Smooth muscle cell (in vitro differentiated cells): ENCODE measurements around the gene GPR84. TPM values are rescaled to one million over a fixed set of nuclear protein-coding genes. Genes with fewer than 3 reads are reported as not detected.
A peak's percentile ranks its signal among the peaks of the same experiment; 100 is the strongest.

Source experiments
- DNase-seq: peaks from one replicate; lab custom pipeline; 2025; ENCODE audit not compliant: unreplicated experiment; lab: John Stamatoyannopoulos, UW
- H2AFZ ChIP-seq: fragments of 200-600 bp; sonication (generic); 2 replicates; pipeline ENCODE4 v1.6.0; 2016; ENCODE audit warnings: antibody characterized with exemption, low read depth, mild to moderate bottlenecking
- H3F3A ChIP-seq: fragments of 200-600 bp; sonication (generic); 2 replicates; pipeline ENCODE4 v1.6.0; 2017; ENCODE audit warnings: antibody characterized with exemption, low read depth
- H3K27ac ChIP-seq: fragments of 200-600 bp; sonication (generic); 2 replicates; pipeline ENCODE4 v1.5.1; 2016; ENCODE audit warnings: low read depth, mild to moderate bottlenecking
- H3K27me3 ChIP-seq: fragments of 200-600 bp; sonication (generic); 2 replicates; pipeline ENCODE4 v1.6.1; 2016; ENCODE audit warnings: low read depth, mild to moderate bottlenecking
- H3K36me3 ChIP-seq: fragments of 200-600 bp; sonication (generic); 2 replicates; pipeline ENCODE4 v1.5.1; 2016; ENCODE audit warnings: low read depth
- H3K4me1 ChIP-seq: fragments of 200-600 bp; sonication (generic); 2 replicates; pipeline ENCODE4 v1.5.1; 2016; ENCODE audit warnings: low read depth
- H3K4me2 ChIP-seq: fragments of 200-600 bp; sonication (generic); 2 replicates; pipeline ENCODE4 v1.6.0; 2016; ENCODE audit warnings: mild to moderate bottlenecking
- H3K4me3 ChIP-seq: fragments of 200-600 bp; sonication (generic); 2 replicates; pipeline ENCODE4 v1.5.1; 2016; ENCODE audit warnings: mild to moderate bottlenecking
- H3K79me2 ChIP-seq: fragments of 200-600 bp; sonication (generic); 2 replicates; pipeline ENCODE4 v1.6.0; 2016; ENCODE audit warnings: low read depth, mild to moderate bottlenecking
- H3K9ac ChIP-seq: fragments of 200-600 bp; sonication (generic); 2 replicates; pipeline ENCODE4 v1.6.0; 2016; ENCODE audit warnings: low read depth
- H3K9me3 ChIP-seq: fragments of 200-600 bp; sonication (generic); replicated peaks from 2 replicates; pipeline ENCODE4 v1.5.1; 2016; ENCODE audit warnings: low read depth
- H4K20me1 ChIP-seq: fragments of 200-600 bp; sonication (generic); 2 replicates; pipeline ENCODE4 v1.6.0; 2016; ENCODE audit warnings: low read depth
- CTCF ChIP-seq: fragments of 200-600 bp; sonication (generic); IDR thresholded peaks from 2 replicates; pipeline ENCODE4 v1.5.1; 2017; ENCODE audit warnings: borderline replicate concordance, mild to moderate bottlenecking, antibody characterized with exemption; ENCODE audit not compliant: insufficient read depth, poor library complexity, severe bottlenecking
- WGBS: methylation state at CpG from one replicate; pipeline ENCODE4 v1.1.7; 2016; ENCODE audit warnings: low lambda C conversion rate; 5-methylcytosine and 5-hydroxymethylcytosine counted together
- polyA plus RNA-seq: library from polyadenylated mRNA; unstranded; fragments of >200 nt; fragmentation: Nextera tagmentation; extraction: Ambion mirVana; gene quantifications from 2 replicates; pipeline ENCODE4 v1.2.1, GENCODE V29; 2016
- total RNA-seq: library from RNA; depleted of rRNA; stranded (reverse); fragments of >200 nt; gene quantifications from 2 replicates; pipeline ENCODE4 v1.2.3, GENCODE V29; 2014

The GPR84 gene
- total and polyA plus RNA-seq, 2 experiments from 2014 or later: 0.13 TPM; not detected in 1

- DNase-seq: no peak
- Histone ChIP-seq H4K20me1 (peaks cover 13% of the 10 kb centered on the region), H3K9me3 (no peaks in the 10 kb centered on the region), H3K4me1 (peaks cover 21% of the 10 kb centered on the region), H3K9ac (no peak overlapping the region), H3K27ac (no peak overlapping the region), H3K79me2 (no peaks in the 10 kb centered on the region), H3F3A (peaks cover 3% of the 10 kb centered on the region), H3K36me3 (peaks cover 11% of the 10 kb centered on the region), H3K27me3 (no peaks in the 10 kb centered on the region), H3K4me2 (no peak overlapping the region), H3K4me3 (no peak overlapping the region), H2AFZ (no peak overlapping the region)
- TF ChIP-seq CTCF: peak; percentile 76
- 28% methylated on average over 4 of the region's 4 CpGs for WGBS
Observed at GRCh38 chr12:54394281-54394719, 30.0 kb upstream of the GPR84 start.

- H4K20me1 ChIP-seq: peaks cover 9% of the 10 kb centered on the region
- no peak overlapping the region for H3K27ac ChIP-seq
- no peak for DNase-seq
- H3F3A ChIP-seq: peaks cover 3% of the 10 kb centered on the region
- H3K4me3 ChIP-seq: no peak overlapping the region
- no peaks in the 10 kb centered on the region for H3K27me3 ChIP-seq
- H3K4me2 ChIP-seq: no peak overlapping the region
- 84% methylated on average over 3 of the region's 3 CpGs for WGBS
- H3K9me3 ChIP-seq: no peaks in the 10 kb centered on the region
- peaks cover 24% of the 10 kb centered on the region for H3K4me1 ChIP-seq
- peaks cover 11% of the 10 kb centered on the region for H3K36me3 ChIP-seq
- no peak for TF ChIP-seq CTCF
- no peaks in the 10 kb centered on the region for H3K79me2 ChIP-seq
- H2AFZ ChIP-seq: no peak overlapping the region
- H3K9ac ChIP-seq: no peak overlapping the region
Observed at GRCh38 chr12:54393743-54394142, 29.5 kb upstream of the GPR84 start.

GRCh38 chr12:54393207-54393609, 28.9 kb upstream of the GPR84 start:
- no peak for DNase-seq
- Histone ChIP-seq H3K4me3 (no peak overlapping the region), H2AFZ (no peak overlapping the region), H3K79me2 (no peaks in the 10 kb centered on the region), H3K27ac (no peak overlapping the region), H3K9me3 (no peaks in the 10 kb centered on the region), H3K4me1 (peaks cover 29% of the 10 kb centered on the region), H3K4me2 (no peak overlapping the region), H3F3A (peaks cover 8% of the 10 kb centered on the region), H4K20me1 (peaks cover 5% of the 10 kb centered on the region), H3K9ac (no peak overlapping the region), H3K27me3 (no peaks in the 10 kb centered on the region), H3K36me3 (peaks cover 11% of the 10 kb centered on the region)
- 79% methylated on average over 6 of the region's 6 CpGs for WGBS
- TF ChIP-seq CTCF: no peak

- peaks cover 8% of the 10 kb centered on the region for H3F3A ChIP-seq
- peaks cover 11% of the 10 kb centered on the region for H3K36me3 ChIP-seq
- H3K9me3 ChIP-seq: no peaks in the 10 kb centered on the region
- H3K79me2 ChIP-seq: no peaks in the 10 kb centered on the region
- H2AFZ ChIP-seq: no peak overlapping the region
- H3K4me1 ChIP-seq: peaks cover 35% of the 10 kb centered on the region
- no peak overlapping the region for H3K27ac ChIP-seq
- no peak for DNase-seq
- no peak overlapping the region for H3K4me3 ChIP-seq
- WGBS: 82% methylated on average over 8 of the region's 8 CpGs
- no peak overlapping the region for H3K4me2 ChIP-seq
- H3K9ac ChIP-seq: no peak overlapping the region
- no peak for TF ChIP-seq CTCF
- H3K27me3 ChIP-seq: no peaks in the 10 kb centered on the region
- H4K20me1 ChIP-seq: peaks cover 5% of the 10 kb centered on the region
Observed at GRCh38 chr12:54392485-54393206, 28.4 kb upstream of the GPR84 start.
